H1 (cell line): ENCODE results near the gene RIN3. TPM values are rescaled to one million over a fixed set of nuclear protein-coding genes. Genes with fewer than 3 reads are reported as not detected.

Source experiments
- ASH2L ChIP-seq: fragments of 200-600, 300-600 bp; sonication (generic); IDR thresholded peaks from one replicate; pipeline ENCODE4 v1.7.1; 2017; ENCODE audit warnings: low read length
- CHD1 ChIP-seq: IDR thresholded peaks from 2 replicates; pipeline ENCODE4 v1.6.1; 2012; ENCODE audit warnings: low read depth, low read length, improper control_type of control experiment
- polyA plus RNA-seq, 7 experiments: library from polyadenylated mRNA; depleted of rRNA in 3 of 7; stranded (reverse) in 5 of 7; unstranded in 2 of 7; fragments of >200 nt in 5 of 7; fragments of 200-250 nt in 2 of 7; gene quantifications; 1 replicate in 5 of 7; 2 replicates in 1 of 7; 4 replicates in 1 of 7; pipeline versions ENCODE4 v1.2.1 to v1.2.3, GENCODE V29; 2011 to 2013; ENCODE audit warnings: missing spikeins in 2 of 7, mixed read lengths in 2 of 7
- total RNA-seq: library from RNA; stranded (reverse); fragmentation: NEBNext Ultra II Directional; extraction: Animal tissue kit (Norgen Biotek cat#: 25700); gene quantifications from 2 replicates; pipeline ENCODE4 v1.2.1, GENCODE V29; 2021

RIN3 gene
- total and polyA plus RNA-seq, 2 of the 8 experiments (the other 6 are each of a cell fraction or from before 2014, with no cell fraction given), result 0.59 to 1.5 TPM

DNA sequence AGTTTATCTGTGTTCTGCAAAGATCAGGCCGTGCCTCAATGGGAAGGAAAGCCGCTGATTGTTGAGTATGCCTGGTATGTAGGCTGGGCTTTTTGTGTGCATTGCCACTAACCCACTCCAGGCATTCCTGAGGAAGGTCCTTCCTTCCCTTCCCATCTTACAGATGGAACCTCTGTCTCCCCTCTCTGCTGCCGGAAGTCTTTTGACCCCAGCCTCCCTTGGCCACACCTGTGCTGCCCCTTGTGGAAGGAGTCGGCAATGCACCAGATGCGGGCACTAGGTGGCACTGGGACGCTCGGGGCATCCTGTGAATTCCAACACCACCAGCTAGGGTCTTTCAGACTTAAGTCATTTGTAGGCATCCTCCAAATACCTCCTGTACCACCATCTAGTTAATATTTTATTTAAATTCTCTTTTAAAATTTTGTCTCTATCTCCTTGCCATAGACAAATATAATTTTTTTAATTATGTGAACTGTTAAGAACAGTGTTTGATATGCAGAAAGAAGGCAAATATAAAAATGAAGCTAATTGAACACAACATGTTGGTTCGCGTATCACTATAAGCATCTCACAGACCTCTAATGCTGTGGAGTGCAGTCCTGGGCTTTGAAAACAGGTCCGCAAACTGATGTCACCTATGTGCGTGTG lies 99.6 kb downstream of the RIN3 start (continued):
- TF ChIP-seq CHD1 (no peak), ASH2L (no peak)
